ENCODE results near the gene ELMOD3. TPM values are rescaled to one million over a fixed set of nuclear protein-coding genes. Genes with fewer than 3 reads are reported as not detected.
"Not testable (repeated sequence)": the region's sequence is repeated elsewhere in the genome, so short reads cannot be mapped to it uniquely, and the experiment has no call there.

The ELMOD3 gene
- total RNA-seq, 4 donors from 2014 or later, result 24.4 to 41.8 (median 30.0) TPM

GRCh38 chr2:85413592-85414420 lies 59.2 kb downstream of the ELMOD3 start:
- 4% methylated on average over 38 of the region's 44 CpGs for WGBS
- Histone ChIP-seq H3K4me1 (peaks cover 70% of the 10 kb centered on the region), H3K9me3 (no peaks in the 10 kb centered on the region), H3K27ac (peak overlapping the region; percentile 92), H3K36me3 (no peaks in the 10 kb centered on the region), H3K27me3 (no peaks in the 10 kb centered on the region), H3K4me3 (peak overlapping the region; percentile 64)
- DNase-seq (ENCODE audit: low spot score in 2 of 2), result peak in 1 of 2 donors; percentile 77
- TF ChIP-seq POLR2AphosphoS5 (IDR thresholded peaks at IDR 0.05), result peak in 1 of 3 donors; percentile 27
- TF ChIP-seq CTCF (IDR thresholded peaks at IDR 0.05), result no peak
- peak in 1 of 2 donors; percentile 35 for TF ChIP-seq POLR2A (IDR thresholded peaks at IDR 0.05)
- no peak for TF ChIP-seq EP300 (IDR thresholded peaks at IDR 0.05)

DNA sequence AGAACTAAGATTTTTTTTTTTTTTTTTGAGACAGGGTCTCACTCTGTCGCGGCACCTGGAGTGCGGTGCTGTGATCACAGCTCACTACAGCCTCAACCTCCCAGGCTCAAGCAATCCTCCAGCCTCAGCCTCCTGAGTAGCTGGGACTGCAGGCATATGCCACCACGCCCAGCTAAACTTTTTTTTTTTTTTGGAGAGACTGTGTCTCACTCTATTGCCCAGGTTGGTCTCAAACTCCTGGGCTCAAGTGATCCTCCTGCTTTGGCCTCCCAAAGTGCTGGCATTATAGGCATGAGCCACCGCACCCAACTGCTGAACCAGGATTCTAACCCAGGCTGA lies 59.8 kb downstream of the ELMOD3 start:
- H3K36me3 ChIP-seq; DNase-seq (ENCODE audit: low spot score in 2 of 2); H3K27me3 ChIP-seq; H3K9me3 ChIP-seq: not testable (repeated sequence)
- Histone ChIP-seq H3K4me3 (peak overlapping the region; percentile 64), H3K27ac (peak overlapping the region; percentile 92), H3K4me1 (peaks cover 70% of the 10 kb centered on the region)
- WGBS, result 81% methylated on average over 5 of the region's 5 CpGs

DNA sequence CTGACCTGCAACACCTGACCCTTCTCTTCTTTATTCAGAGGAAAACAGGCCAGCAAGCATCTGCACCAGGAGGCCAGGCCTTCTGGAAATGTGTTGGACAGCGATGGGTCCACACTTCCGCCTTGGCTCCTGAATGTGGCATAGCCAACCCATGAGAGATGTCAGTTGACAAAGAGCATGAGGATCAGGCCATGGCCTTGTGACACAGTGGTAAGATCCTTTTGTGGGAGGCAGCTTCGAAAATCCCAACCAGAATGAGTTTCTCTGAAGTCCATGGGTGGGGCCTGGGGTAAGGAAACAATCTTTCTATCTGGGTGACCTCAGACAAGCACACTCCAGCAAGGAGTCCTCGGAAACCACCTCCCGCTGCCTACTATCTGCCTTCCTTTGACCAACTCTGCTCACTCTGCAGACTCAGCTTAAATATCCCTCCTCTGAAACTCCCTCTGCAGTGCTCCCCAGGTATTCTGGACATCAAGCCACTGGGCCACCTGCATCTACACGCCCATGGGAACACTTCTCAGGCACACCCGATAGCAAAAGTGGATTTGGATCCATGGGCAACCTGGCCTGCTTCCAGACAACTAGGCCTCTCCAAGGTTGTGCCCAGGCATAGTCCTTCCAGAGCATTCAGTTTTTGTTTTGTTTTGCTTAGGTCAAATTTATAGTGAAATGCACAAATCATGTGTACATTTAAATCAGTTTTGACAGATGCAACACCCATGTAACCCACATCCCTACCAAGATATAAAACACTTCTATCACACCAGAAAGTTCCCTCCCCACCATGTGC lies 60.4 kb downstream of the ELMOD3 start:
- no peak for TF ChIP-seq CTCF (IDR thresholded peaks at IDR 0.05)
- TF ChIP-seq POLR2A (IDR thresholded peaks at IDR 0.05), result no peak
- peaks cover 70% of the 10 kb centered on the region for H3K4me1 ChIP-seq
- no peaks in the 10 kb centered on the region for H3K36me3 ChIP-seq
- H3K27ac ChIP-seq, result no peak overlapping the region
- 73% methylated on average over 7 of the region's 7 CpGs for WGBS
- DNase-seq (ENCODE audit: low spot score in 2 of 2), result peak in 1 of 2 donors; percentile 63
- no peak overlapping the region for H3K4me3 ChIP-seq
- H3K9me3 ChIP-seq, result no peaks in the 10 kb centered on the region
- no peaks in the 10 kb centered on the region for H3K27me3 ChIP-seq

- Histone ChIP-seq H3K9me3 (no peaks in the 10 kb centered on the region), H3K4me1 (peaks cover 70% of the 10 kb centered on the region), H3K36me3 (no peaks in the 10 kb centered on the region), H3K4me3 (no peak overlapping the region), H3K27me3 (no peaks in the 10 kb centered on the region), H3K27ac (no peak overlapping the region)
- 84% methylated on average over 12 of the region's 12 CpGs for WGBS
- no peak for DNase-seq (ENCODE audit: low spot score in 2 of 2)
- no peak for TF ChIP-seq CTCF (IDR thresholded peaks at IDR 0.05)
- no peak for TF ChIP-seq POLR2AphosphoS5 (IDR thresholded peaks at IDR 0.05)
- no peak for TF ChIP-seq EP300 (IDR thresholded peaks at IDR 0.05)
- TF ChIP-seq POLR2A (IDR thresholded peaks at IDR 0.05), result no peak
Measured at GRCh38 chr2:85415980-85416650, 61.5 kb downstream of the ELMOD3 start.

DNA sequence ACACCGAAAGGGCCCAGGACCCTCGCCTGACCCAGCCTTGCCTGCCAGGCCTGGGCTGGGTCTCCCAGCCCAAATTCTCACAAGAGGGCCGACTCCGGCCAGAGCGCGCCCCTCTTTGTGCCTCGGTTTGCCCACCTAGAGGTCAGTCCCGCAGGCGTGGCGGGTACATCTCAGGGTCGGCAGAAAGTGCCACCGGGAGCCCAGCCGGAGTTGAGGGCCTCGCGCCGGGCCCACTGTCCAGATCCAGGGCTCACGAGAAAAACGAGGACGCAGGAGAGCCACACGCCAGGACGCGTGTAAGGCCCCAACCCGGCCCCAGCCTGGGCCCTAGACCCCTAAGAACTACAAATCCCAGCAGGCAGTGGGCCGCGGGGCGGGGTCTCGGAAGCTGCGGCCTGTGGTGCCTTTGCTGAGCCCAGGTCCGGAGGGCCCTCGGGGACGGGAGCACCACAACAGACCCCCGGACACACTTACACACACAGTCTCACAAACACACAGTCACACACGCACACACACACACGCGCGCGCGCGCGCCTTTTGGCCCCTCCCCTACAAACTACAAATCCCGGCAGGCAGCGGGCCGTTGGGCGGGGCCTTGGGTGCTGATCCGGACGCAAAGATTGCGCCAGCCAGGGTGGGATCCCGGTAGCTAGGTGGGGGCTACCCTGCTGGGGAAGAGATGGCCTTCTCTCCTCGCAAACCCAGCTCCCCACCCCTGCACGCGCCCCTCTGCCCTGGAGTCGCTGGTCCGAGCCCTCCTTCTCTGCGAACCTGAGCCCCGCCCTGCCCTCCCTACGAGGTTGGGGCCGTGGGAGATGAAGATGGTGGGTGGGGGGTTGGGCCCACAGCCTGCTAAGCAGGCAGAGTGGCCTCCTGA lies 63.8 kb downstream of the ELMOD3 start, which contains the start of gene SH2D6:
Gene SH2D6 (plus strand): TSS at position 583 of the 877 bp plus-strand sequence. CDS start 10,752 bp downstream, outside the sequence.
- peak within 1 kb of the TSS; percentile 83 for H3K4me3 ChIP-seq
- TF ChIP-seq POLR2AphosphoS5 (IDR thresholded peaks at IDR 0.05) (peak in 1 of 3 donors; percentile 31), CTCF (IDR thresholded peaks at IDR 0.05) (no peak)
- peak; percentile 90 to 93 for DNase-seq (ENCODE audit: low spot score in 2 of 2)
- H3K9me3 ChIP-seq, result no peaks in the 10 kb centered on the region
- no peaks in the 10 kb centered on the region for H3K36me3 ChIP-seq
- peaks cover 56% of the 10 kb centered on the region for H3K4me1 ChIP-seq
- peak within 1 kb of the TSS; percentile 92 for H3K27ac ChIP-seq
- 20% methylated on average over 5 of the region's 57 CpGs for WGBS
- H3K27me3 ChIP-seq, result no peaks in the 10 kb centered on the region

Measured in suprapubic skin (tissue), 4 donors.